ENCODE data around the gene AVEN. TPM values are rescaled to one million over a fixed set of nuclear protein-coding genes. Genes with fewer than 3 reads are reported as not detected.

The AVEN gene
- polyA plus RNA-seq, 3 donors, result 2.3 to 4.8 (median 3.4) TPM

GRCh38 chr15:34070003-34070402, 31.0 kb upstream of the AVEN start:
- Histone ChIP-seq H3K4me2 (replicated peaks; ENCODE audit: extremely low read depth, low read length, poor library complexity, severe bottlenecking) (no peak overlapping the region), H2AFZ (ENCODE audit: insufficient read depth, low read depth, low read length, poor library complexity, severe bottlenecking) (no peak overlapping the region), H3K27me3 (ENCODE audit: control insufficient read depth in 2 of 2, insufficient read depth in 2 of 2, low read length in 2 of 2) (no peaks in the 10 kb centered on the region), H4K20me1 (ENCODE audit: insufficient read depth, low read length) (no peaks in the 10 kb centered on the region), H3K27ac (ENCODE audit: low read depth in 1 of 2, low read length in 2 of 2) (no peak overlapping the region), H3K36me3 (replicated peaks in 1 of 2; ENCODE audit: control insufficient read depth in 1 of 2, insufficient read depth in 2 of 2, low read length in 2 of 2) (no peaks in the 10 kb centered on the region), H3K4me3 (replicated peaks in 1 of 3; ENCODE audit: low read depth in 2 of 3, low read length in 3 of 3) (no peak overlapping the region), H3K9ac (ENCODE audit: insufficient read depth, low read length, poor library complexity, severe bottlenecking) (no peak overlapping the region), H3K79me2 (ENCODE audit: insufficient read depth, low read length) (no peaks in the 10 kb centered on the region), H3K4me1 (ENCODE audit: control insufficient read depth in 1 of 2, insufficient read depth in 2 of 2, low read length in 2 of 2) (no peaks in the 10 kb centered on the region), H3K9me3 (replicated peaks in 1 of 2; ENCODE audit: control insufficient read depth in 1 of 2, insufficient read depth in 1 of 2, low read length in 2 of 2) (peaks cover under 1 to 4% of the 10 kb centered on the region in 2 donors)
- intact Hi-C loops (cut with micrococcal nuclease), result no loop called here
- no peak for DNase-seq
- WGBS (ENCODE audit: insufficient coverage), result no CpG with 5 or more reads among the region's 6 CpGs
- Mint-ChIP-seq H3K9me3 (peaks cover 0 to 10% (median 6%) of the 10 kb centered on the region in 7 donors), H3K4me3 (no peak overlapping the region), H3K4me1 (no peaks in the 10 kb centered on the region), H3K27ac (no peak overlapping the region), H3K27me3 (ENCODE audit: low read depth in 3 of 3) (peaks cover 0 to 4% (median 0%) of the 10 kb centered on the region in 3 donors), H3K36me3 (no peaks in the 10 kb centered on the region)
- no peak for TF ChIP-seq CTCF (IDR thresholded peaks at IDR 0.05)

- Histone ChIP-seq H3K36me3 (replicated peaks in 1 of 2; ENCODE audit: control insufficient read depth in 1 of 2, insufficient read depth in 2 of 2, low read length in 2 of 2) (no peaks in the 10 kb centered on the region), H3K4me2 (replicated peaks; ENCODE audit: extremely low read depth, low read length, poor library complexity, severe bottlenecking) (no peak overlapping the region), H3K9me3 (replicated peaks in 1 of 2; ENCODE audit: control insufficient read depth in 1 of 2, insufficient read depth in 1 of 2, low read length in 2 of 2) (no peaks in the 10 kb centered on the region), H3K27me3 (ENCODE audit: control insufficient read depth in 2 of 2, insufficient read depth in 2 of 2, low read length in 2 of 2) (no peaks in the 10 kb centered on the region), H3K4me3 (replicated peaks in 1 of 3; ENCODE audit: low read depth in 2 of 3, low read length in 3 of 3) (no peak overlapping the region), H2AFZ (ENCODE audit: insufficient read depth, low read depth, low read length, poor library complexity, severe bottlenecking) (no peak overlapping the region), H3K27ac (ENCODE audit: low read depth in 1 of 2, low read length in 2 of 2) (no peak overlapping the region), H3K4me1 (ENCODE audit: control insufficient read depth in 1 of 2, insufficient read depth in 2 of 2, low read length in 2 of 2) (no peaks in the 10 kb centered on the region), H4K20me1 (ENCODE audit: insufficient read depth, low read length) (no peaks in the 10 kb centered on the region), H3K9ac (ENCODE audit: insufficient read depth, low read length, poor library complexity, severe bottlenecking) (no peak overlapping the region), H3K79me2 (ENCODE audit: insufficient read depth, low read length) (no peaks in the 10 kb centered on the region)
- no peaks in the 10 kb centered on the region for H3K36me3 Mint-ChIP-seq
- no peaks in the 10 kb centered on the region for H3K9me3 Mint-ChIP-seq
- 89% methylated on average over 7 of the region's 8 CpGs for WGBS (ENCODE audit: insufficient coverage)
- peaks cover 0 to 4% (median 0%) of the 10 kb centered on the region in 3 donors for H3K27me3 Mint-ChIP-seq (ENCODE audit: low read depth in 3 of 3)
- peaks cover 3% of the 10 kb centered on the region for H3K4me1 Mint-ChIP-seq
- intact Hi-C loops (cut with micrococcal nuclease), result loop anchor here in 1 of 2 donors (10.0 kb wide), 1 partner anchor 519 kb away; the partner anchor contains the start of gene GOLGA8B
- TF ChIP-seq CTCF (IDR thresholded peaks at IDR 0.05), result no peak
- no peak overlapping the region for H3K27ac Mint-ChIP-seq
- no peak for DNase-seq
- H3K4me3 Mint-ChIP-seq, result no peak overlapping the region
These were observed 26.9 kb upstream of the AVEN start for GRCh38 chr15:34065941-34066340.
